Ishikawa (cell line): Measurements from ENCODE around the gene NKX6-1.

Experiments used
- CEBPB ChIP-seq: IDR thresholded peaks from 2 replicates; pipeline ENCODE4 v1.6.1; 2012
- CREB1 ChIP-seq: IDR thresholded peaks from 2 replicates; pipeline ENCODE4 v1.6.1; 2012; ENCODE audit warnings: low read depth
- EGR1 ChIP-seq: IDR thresholded peaks from 2 replicates; pipeline ENCODE4 v1.6.1; 2012
- EP300 ChIP-seq: IDR thresholded peaks from 2 replicates; pipeline ENCODE4 v1.6.1; 2012; ENCODE audit warnings: borderline replicate concordance
- FOXM1 ChIP-seq: IDR thresholded peaks from 2 replicates; pipeline ENCODE4 v1.6.1; 2012; ENCODE audit warnings: low read depth, borderline replicate concordance
- NFIC ChIP-seq: IDR thresholded peaks from 2 replicates; pipeline ENCODE4 v1.6.1; 2012
- RAD21 ChIP-seq: IDR thresholded peaks from 2 replicates; pipeline ENCODE4 v1.6.1; 2012; ENCODE audit warnings: low read depth
- TAF1 ChIP-seq: IDR thresholded peaks from 2 replicates; pipeline ENCODE4 v1.6.1; 2012; ENCODE audit warnings: low read depth, mild to moderate bottlenecking
- TCF12 ChIP-seq: IDR thresholded peaks from 2 replicates; pipeline ENCODE4 v1.6.1; 2012; ENCODE audit warnings: low read depth
- TEAD4 ChIP-seq: IDR thresholded peaks from 2 replicates; pipeline ENCODE4 v1.6.1; 2012
- YY1 ChIP-seq: IDR thresholded peaks from 2 replicates; pipeline ENCODE4 v1.6.1; 2012; ENCODE audit warnings: low read depth
- ZBTB7A ChIP-seq: IDR thresholded peaks from 2 replicates; pipeline ENCODE4 v1.6.1; 2012; ENCODE audit warnings: low read depth
- TF ChIP-seq, protein P1 (sequence below): IDR thresholded peaks from 2 replicates; pipeline ENCODE4 v1.6.1; 2012; ENCODE audit warnings: low read depth, mild to moderate bottlenecking
- TF ChIP-seq, protein P2 (sequence below): IDR thresholded peaks from 2 replicates; pipeline ENCODE4 v1.6.1; 2012
- TF ChIP-seq, protein P3 (sequence below): IDR thresholded peaks from 2 replicates; pipeline ENCODE4 v1.6.1; 2012

The NKX6-1 gene

DNA sequence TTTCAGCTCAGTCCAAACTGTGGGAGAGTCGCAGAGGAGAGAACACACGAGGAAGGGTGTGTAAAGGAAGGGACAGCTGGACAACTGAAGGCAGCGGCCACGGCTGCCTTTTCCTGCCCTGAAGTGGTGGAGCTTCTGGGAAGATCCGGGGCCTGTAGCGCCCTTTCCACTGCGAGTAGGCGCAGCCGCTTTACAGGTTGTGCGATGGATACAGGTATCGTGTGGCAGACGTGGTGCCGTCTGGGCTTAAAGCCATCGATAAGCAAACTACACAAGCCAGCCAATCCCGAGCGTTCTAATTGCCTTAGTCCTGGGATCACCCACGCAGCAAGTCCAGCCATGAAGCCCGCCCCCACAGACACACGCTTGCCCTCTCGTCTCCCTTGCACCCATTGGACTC, 15.4 kb downstream of the NKX6-1 start:
- no peak for TF ChIP-seq TAF1
- TF ChIP-seq TCF12: no peak
- no peak for TF ChIP-seq TEAD4
- TF ChIP-seq CEBPB: no peak
- no peak for TF ChIP-seq NFIC
- TF ChIP-seq RAD21: no peak
- no peak for TF ChIP-seq FOXM1
- no peak for TF ChIP-seq CREB1
- TF ChIP-seq, protein P1, sequence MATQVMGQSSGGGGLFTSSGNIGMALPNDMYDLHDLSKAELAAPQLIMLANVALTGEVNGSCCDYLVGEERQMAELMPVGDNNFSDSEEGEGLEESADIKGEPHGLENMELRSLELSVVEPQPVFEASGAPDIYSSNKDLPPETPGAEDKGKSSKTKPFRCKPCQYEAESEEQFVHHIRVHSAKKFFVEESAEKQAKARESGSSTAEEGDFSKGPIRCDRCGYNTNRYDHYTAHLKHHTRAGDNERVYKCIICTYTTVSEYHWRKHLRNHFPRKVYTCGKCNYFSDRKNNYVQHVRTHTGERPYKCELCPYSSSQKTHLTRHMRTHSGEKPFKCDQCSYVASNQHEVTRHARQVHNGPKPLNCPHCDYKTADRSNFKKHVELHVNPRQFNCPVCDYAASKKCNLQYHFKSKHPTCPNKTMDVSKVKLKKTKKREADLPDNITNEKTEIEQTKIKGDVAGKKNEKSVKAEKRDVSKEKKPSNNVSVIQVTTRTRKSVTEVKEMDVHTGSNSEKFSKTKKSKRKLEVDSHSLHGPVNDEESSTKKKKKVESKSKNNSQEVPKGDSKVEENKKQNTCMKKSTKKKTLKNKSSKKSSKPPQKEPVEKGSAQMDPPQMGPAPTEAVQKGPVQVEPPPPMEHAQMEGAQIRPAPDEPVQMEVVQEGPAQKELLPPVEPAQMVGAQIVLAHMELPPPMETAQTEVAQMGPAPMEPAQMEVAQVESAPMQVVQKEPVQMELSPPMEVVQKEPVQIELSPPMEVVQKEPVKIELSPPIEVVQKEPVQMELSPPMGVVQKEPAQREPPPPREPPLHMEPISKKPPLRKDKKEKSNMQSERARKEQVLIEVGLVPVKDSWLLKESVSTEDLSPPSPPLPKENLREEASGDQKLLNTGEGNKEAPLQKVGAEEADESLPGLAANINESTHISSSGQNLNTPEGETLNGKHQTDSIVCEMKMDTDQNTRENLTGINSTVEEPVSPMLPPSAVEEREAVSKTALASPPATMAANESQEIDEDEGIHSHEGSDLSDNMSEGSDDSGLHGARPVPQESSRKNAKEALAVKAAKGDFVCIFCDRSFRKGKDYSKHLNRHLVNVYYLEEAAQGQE: no peak
- no peak for TF ChIP-seq ZBTB7A
- TF ChIP-seq, protein P2, sequence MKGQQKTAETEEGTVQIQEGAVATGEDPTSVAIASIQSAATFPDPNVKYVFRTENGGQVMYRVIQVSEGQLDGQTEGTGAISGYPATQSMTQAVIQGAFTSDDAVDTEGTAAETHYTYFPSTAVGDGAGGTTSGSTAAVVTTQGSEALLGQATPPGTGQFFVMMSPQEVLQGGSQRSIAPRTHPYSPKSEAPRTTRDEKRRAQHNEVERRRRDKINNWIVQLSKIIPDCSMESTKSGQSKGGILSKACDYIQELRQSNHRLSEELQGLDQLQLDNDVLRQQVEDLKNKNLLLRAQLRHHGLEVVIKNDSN: no peak
- TF ChIP-seq, protein P3, sequence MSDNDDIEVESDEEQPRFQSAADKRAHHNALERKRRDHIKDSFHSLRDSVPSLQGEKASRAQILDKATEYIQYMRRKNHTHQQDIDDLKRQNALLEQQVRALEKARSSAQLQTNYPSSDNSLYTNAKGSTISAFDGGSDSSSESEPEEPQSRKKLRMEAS: no peak
- no peak for TF ChIP-seq EGR1
- TF ChIP-seq YY1: no peak
- TF ChIP-seq EP300: no peak

GRCh38 chr4:84482564-84483563, 16.2 kb downstream of the NKX6-1 start:
- TF ChIP-seq YY1 (no peak), TAF1 (no peak), TCF12 (no peak), NFIC (no peak), TEAD4 (no peak), ZBTB7A (no peak)
- TF ChIP-seq, protein P2: no peak
- TF ChIP-seq, protein P1: no peak

GRCh38 chr4:84481860-84482245, 17.2 kb downstream of the NKX6-1 start:
- TF ChIP-seq, protein P1: no peak
- TF ChIP-seq YY1 (no peak), TAF1 (no peak)
- TF ChIP-seq, protein P3: no peak
- TF ChIP-seq, protein P2: no peak

- TF ChIP-seq, protein P2: no peak
- TF ChIP-seq TCF12 (no peak), NFIC (no peak), FOXM1 (no peak), TEAD4 (no peak), CREB1 (no peak), EGR1 (no peak), RAD21 (no peak), EP300 (no peak), CEBPB (no peak), YY1 (no peak), TAF1 (no peak)
- TF ChIP-seq, protein P3: no peak
- TF ChIP-seq, protein P1: no peak
These were observed 17.8 kb downstream of the NKX6-1 start for GRCh38 chr4:84481077-84481859.
